ENCODE measurements around the gene PTGFRN. TPM values are rescaled to one million over a fixed set of nuclear protein-coding genes. Genes with fewer than 3 reads are reported as not detected.
"Not testable (repeated sequence)": the region's sequence is repeated elsewhere in the genome, so short reads cannot be mapped to it uniquely, and the experiment has no call there.

PTGFRN gene
- total RNA-seq, 2 donors from 2014 or later = 37.1 to 70.7 TPM

DNA sequence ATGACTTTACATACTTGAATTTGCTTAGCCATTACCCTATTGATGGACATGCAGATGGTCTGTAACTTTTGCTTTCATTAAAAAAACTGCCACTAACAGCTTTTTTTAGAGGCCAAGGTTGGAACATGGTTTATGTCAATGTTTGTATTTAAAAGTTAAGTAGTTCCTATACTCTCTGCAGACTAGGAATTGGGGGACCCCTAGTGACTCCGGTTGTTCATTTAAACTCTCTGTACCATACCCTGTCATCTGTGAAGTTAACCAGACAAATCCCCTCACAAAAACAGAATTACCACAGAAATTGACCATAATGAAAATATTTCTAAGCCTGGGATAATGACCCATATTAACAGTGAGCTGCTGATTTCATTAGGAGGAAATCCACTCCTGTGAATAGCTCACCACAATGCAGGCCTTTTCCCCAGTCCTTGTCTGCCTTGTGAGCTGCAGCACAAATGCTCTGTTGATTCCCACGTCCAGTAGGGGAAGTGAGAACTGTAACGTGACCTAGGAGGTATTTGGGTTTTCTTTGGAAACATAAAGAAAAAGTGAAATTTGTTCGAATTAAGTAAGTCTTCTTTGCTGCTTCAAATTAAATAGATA lies 61.6 kb downstream of the PTGFRN start:
- intact Hi-C loops (cut with DNase I) = no loop called here
- Histone ChIP-seq H3K4me1 (replicated peaks) (no peaks in the 10 kb centered on the region), H3K36me3 (no peaks in the 10 kb centered on the region), H3K9me3 (no peaks in the 10 kb centered on the region), H3K27me3 (replicated peaks; ENCODE audit: insufficient read depth) (no peaks in the 10 kb centered on the region), H3K27ac (no peak overlapping the region), H3K4me3 (no peak overlapping the region)
- TF ChIP-seq POLR2AphosphoS5 (IDR thresholded peaks at IDR 0.05) (no peak), POLR2A (IDR thresholded peaks at IDR 0.05) (no peak), CTCF (IDR thresholded peaks at IDR 0.05) (no peak)
- 81% methylated on average over 4 of the region's 4 CpGs for WGBS
- DNase-seq (ENCODE audit: low spot score) = no peak

- no peak for DNase-seq (ENCODE audit: low spot score)
- no peak overlapping the region for H3K27ac ChIP-seq
- H3K27me3 ChIP-seq (replicated peaks; ENCODE audit: insufficient read depth) = no peaks in the 10 kb centered on the region
- H3K9me3 ChIP-seq = no peaks in the 10 kb centered on the region
- TF ChIP-seq POLR2A (IDR thresholded peaks at IDR 0.05) (no peak), POLR2AphosphoS5 (IDR thresholded peaks at IDR 0.05) (no peak), CTCF (IDR thresholded peaks at IDR 0.05) (no peak)
- WGBS = 90% methylated on average over 6 of the region's 6 CpGs
- intact Hi-C loops (cut with DNase I) = no loop called here
- no peak overlapping the region for H3K4me3 ChIP-seq
- no peaks in the 10 kb centered on the region for H3K4me1 ChIP-seq (replicated peaks)
- no peaks in the 10 kb centered on the region for H3K36me3 ChIP-seq
Measured at GRCh38 chr1:116971965-116972673, 62.4 kb downstream of the PTGFRN start.

GRCh38 chr1:116972674-116973030 lies 62.9 kb downstream of the PTGFRN start:
- no peak for DNase-seq (ENCODE audit: low spot score)
- no peaks in the 10 kb centered on the region for H3K27me3 ChIP-seq (replicated peaks; ENCODE audit: insufficient read depth)
- 70% methylated on average over 2 of the region's 2 CpGs for WGBS
- H3K4me1 ChIP-seq (replicated peaks) = no peaks in the 10 kb centered on the region
- no peak overlapping the region for H3K4me3 ChIP-seq
- TF ChIP-seq POLR2A (IDR thresholded peaks at IDR 0.05) (no peak), POLR2AphosphoS5 (IDR thresholded peaks at IDR 0.05) (no peak), CTCF (IDR thresholded peaks at IDR 0.05) (no peak)
- no peaks in the 10 kb centered on the region for H3K36me3 ChIP-seq
- H3K9me3 ChIP-seq = no peaks in the 10 kb centered on the region
- intact Hi-C loops (cut with DNase I) = no loop called here
- H3K27ac ChIP-seq = no peak overlapping the region

GRCh38 chr1:116980309-116980708 lies 70.6 kb downstream of the PTGFRN start:
- not testable (repeated sequence) for DNase-seq (ENCODE audit: low spot score); H3K4me1 ChIP-seq (replicated peaks); H3K4me3 ChIP-seq; H3K27me3 ChIP-seq (replicated peaks; ENCODE audit: insufficient read depth); H3K36me3 ChIP-seq; H3K9me3 ChIP-seq; H3K27ac ChIP-seq
- intact Hi-C loops (cut with DNase I) = loop anchor here (10.0 kb wide), 1 partner anchor 66 kb away; no protein-coding TSS in a partner anchor
- 100% methylated on average over 1 of the region's 1 CpG for WGBS

DNA sequence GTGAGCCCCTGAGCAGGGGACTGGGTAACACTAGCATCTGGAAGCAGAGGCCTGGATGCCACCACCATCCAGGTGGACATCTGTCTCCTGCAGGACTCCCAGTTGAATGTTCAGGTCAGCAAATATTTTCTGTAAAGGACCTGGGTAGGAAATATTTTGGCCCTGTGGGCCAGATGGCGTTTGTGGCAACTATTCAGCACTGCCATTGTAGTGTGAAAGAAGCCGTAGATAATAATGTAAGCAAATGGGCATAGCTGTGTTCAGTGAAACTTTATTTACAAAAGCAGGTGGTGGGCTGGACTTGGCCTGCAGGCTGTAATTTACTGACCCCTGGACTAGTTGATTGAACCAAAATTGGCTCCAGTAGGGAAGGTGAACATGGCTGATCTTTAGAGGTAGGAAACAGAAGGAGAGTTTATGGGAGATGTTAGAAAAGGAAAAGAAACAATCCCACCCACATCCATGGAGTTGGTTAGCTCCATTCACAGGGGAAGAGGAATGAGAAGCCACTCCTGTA lies 71.9 kb downstream of the PTGFRN start:
- H3K4me1 ChIP-seq (replicated peaks) = no peaks in the 10 kb centered on the region
- intact Hi-C loops (cut with DNase I) = loop anchor here (10.0 kb wide), 1 partner anchor 67 kb away; no protein-coding TSS in a partner anchor
- H3K9me3 ChIP-seq = no peaks in the 10 kb centered on the region
- H3K4me3 ChIP-seq = no peak overlapping the region
- no peak overlapping the region for H3K27ac ChIP-seq
- no peaks in the 10 kb centered on the region for H3K36me3 ChIP-seq
- no peaks in the 10 kb centered on the region for H3K27me3 ChIP-seq (replicated peaks; ENCODE audit: insufficient read depth)
- DNase-seq (ENCODE audit: low spot score) = no peak
- 93% methylated on average over 2 of the region's 2 CpGs for WGBS
- TF ChIP-seq POLR2AphosphoS5 (IDR thresholded peaks at IDR 0.05) (no peak), CTCF (IDR thresholded peaks at IDR 0.05) (no peak), POLR2A (IDR thresholded peaks at IDR 0.05) (no peak)
